Immature natural killer cell (primary cell): Measurements from ENCODE around the gene ALG3. TPM values are rescaled to one million over a fixed set of nuclear protein-coding genes. Genes with fewer than 3 reads are reported as not detected.

Experiments used
- DNase-seq, 3 donors: peaks; one replicate each; pipeline ENCODE4 v3.0.0; 2022; ENCODE audit warnings: mixed read lengths in 1 of 3
- H3K27ac Mint-ChIP-seq, 6 donors: one replicate each; pipeline ENCODE4 v1.8.0; 2020; ENCODE audit warnings: mixed read lengths in 6 of 6, mild to moderate bottlenecking in 5 of 6, inconsistent platforms in 4 of 6, moderate library complexity in 3 of 6
- H3K27me3 Mint-ChIP-seq, 3 donors: one replicate each; pipeline ENCODE4 v1.8.0; 2020 to 2021; ENCODE audit warnings: low read depth in 3 of 3, mild to moderate bottlenecking in 3 of 3, mixed read lengths in 3 of 3, moderate library complexity in 3 of 3, inconsistent platforms in 1 of 3
- H3K36me3 Mint-ChIP-seq, 3 donors: one replicate each; pipeline ENCODE4 v1.8.0; 2020; ENCODE audit warnings: mixed read lengths in 3 of 3, inconsistent platforms in 2 of 3, mild to moderate bottlenecking in 2 of 3
- H3K4me1 Mint-ChIP-seq, 2 donors: one replicate each; pipeline ENCODE4 v1.8.0; 2020; ENCODE audit warnings: inconsistent platforms in 2 of 2, mild to moderate bottlenecking in 2 of 2, mixed read lengths in 2 of 2, moderate library complexity in 1 of 2
- H3K4me3 Mint-ChIP-seq, 5 donors: one replicate each; pipeline ENCODE4 v1.8.0; 2020; ENCODE audit warnings: mild to moderate bottlenecking in 5 of 5, mixed read lengths in 5 of 5, inconsistent platforms in 3 of 5, moderate library complexity in 3 of 5
- H3K9me3 Mint-ChIP-seq, 6 donors: one replicate each; pipeline ENCODE4 v1.8.0; 2020; ENCODE audit warnings: mild to moderate bottlenecking in 6 of 6, mixed read lengths in 6 of 6, inconsistent platforms in 4 of 6, moderate library complexity in 3 of 6
- polyA plus RNA-seq, 3 donors: library from polyadenylated mRNA; unstranded; fragments of 300-500 nt; fragmentation: Illumina TruSeq; gene quantifications; one replicate each; pipeline ENCODE4 v1.2.3, GENCODE V29; 2021

Gene ALG3
- polyA plus RNA-seq = 10 to 100 TPM; 35.7 to 62.5 (median 46.8) TPM

DNA sequence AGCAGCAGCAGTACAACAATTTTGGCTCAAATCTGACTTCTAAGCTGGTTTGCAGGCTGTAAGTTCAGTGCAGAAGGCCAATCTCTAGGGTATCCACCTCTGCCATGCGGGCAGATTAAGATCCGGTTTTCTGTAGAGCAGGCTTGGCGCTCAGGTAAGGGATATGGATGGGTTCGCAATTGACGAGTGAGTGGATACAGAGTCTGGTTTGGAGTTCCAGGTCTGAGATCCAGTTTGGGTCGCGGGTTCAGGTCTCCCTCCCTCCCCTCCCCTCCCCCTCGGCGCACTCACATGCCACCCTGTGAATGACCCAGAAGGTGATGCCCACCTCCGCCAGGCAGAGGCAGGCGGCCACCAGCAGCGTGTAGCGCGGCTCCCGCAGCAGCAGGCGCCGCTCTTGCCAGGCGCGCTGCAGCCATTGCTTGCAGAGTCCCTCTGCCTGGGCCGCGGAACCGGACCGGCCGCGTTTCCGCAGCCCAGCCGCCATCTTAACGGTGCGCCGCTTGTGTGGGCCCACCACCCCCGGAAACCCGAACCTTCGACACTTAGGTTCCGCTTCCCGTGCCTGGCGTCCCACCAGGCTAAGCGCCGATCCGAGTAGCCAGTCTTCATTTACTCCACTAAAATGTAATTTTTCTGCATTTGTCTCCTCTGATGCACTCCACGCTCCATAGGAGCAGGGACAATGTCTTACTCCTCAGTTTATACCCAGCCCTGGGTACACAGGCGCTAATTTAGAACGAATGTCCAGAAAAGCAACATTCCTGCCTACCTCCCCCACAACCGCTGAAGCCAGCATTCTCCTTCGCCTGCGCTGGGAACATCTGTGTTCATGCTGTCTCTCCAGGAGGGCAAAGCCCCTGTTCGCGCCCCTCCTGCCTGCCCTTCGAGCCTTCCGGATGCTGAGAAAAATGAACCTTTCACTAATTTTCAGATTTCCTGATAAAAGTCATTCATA is at the start of gene ALG3:
ALG3 (minus strand) TSS at position 509 of the 958 bp plus-strand sequence; CDS start at position 487, 22 bp downstream.
- H3K27me3 Mint-ChIP-seq = peaks cover 12 to 14% (median 12%) of the 10 kb centered on the region in 3 donors
- H3K9me3 Mint-ChIP-seq = peaks cover 0 to 1% (median 0%) of the 10 kb centered on the region in 6 donors
- H3K4me1 Mint-ChIP-seq = peaks cover 17 to 22% of the 10 kb centered on the region in 2 donors
- peak within 1 kb of the TSS; percentile 88 to 97 (median 94) for H3K27ac Mint-ChIP-seq
- peaks cover 3 to 13% (median 5%) of the 10 kb centered on the region in 3 donors for H3K36me3 Mint-ChIP-seq
- H3K4me3 Mint-ChIP-seq = peak within 1 kb of the TSS; percentile 90 to 98 (median 96)
- DNase-seq = peak; percentile 83 to 85 (median 85)

DNA sequence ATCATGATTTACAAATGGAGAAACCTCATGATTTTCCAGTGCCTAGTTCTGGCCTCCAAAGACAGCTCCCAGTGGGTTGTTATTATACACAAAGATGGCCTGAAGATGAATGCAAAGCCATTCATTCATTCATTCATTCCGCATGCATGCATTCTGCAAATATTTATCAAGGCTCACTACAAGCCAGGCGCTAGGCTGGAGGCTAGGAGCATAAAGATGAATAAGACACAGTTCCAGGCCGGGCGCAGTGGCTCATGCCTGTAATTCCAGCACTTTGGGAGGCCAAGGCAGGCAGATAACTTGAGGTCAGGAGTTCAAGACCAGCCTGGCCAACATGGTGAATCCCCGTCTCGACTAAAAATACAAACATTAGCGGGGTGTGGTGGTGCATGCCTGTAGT is 47.9 kb upstream of the ALG3 start:
- Mint-ChIP-seq H3K27me3 (peaks cover 0 to 6% (median 2%) of the 10 kb centered on the region in 3 donors), H3K4me3 (peak overlapping the region in 4 of 5 donors; percentile 29 to 92 (median 50)), H3K36me3 (peaks cover 0 to 9% (median under 1%) of the 10 kb centered on the region in 3 donors), H3K9me3 (no peaks in the 10 kb centered on the region), H3K4me1 (peaks cover 22 to 29% of the 10 kb centered on the region in 2 donors), H3K27ac (no peak overlapping the region)
- DNase-seq = no peak

DNA sequence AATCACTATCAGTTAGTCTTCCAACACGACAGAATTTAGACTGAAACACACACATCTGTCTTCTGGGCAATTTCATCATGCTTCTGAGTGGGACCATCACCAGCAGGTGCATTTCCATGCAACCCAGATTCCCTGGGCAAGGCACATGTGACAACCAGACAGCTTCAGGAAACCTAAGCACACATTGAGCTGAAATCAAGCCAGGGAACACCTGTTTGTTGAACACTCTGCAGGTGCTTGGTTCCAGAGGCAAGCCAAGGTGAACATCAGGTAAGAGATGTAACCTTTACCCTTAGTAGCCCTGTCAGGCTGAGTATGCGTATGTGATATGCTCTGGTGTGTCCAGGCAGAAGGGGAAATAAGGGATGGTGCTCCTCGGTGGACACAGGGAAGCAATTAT is 47.0 kb upstream of the ALG3 start:
- no peak for DNase-seq
- H3K4me1 Mint-ChIP-seq = peaks cover 21 to 23% of the 10 kb centered on the region in 2 donors
- H3K9me3 Mint-ChIP-seq = no peaks in the 10 kb centered on the region
- peaks cover 2 to 8% (median 2%) of the 10 kb centered on the region in 3 donors for H3K27me3 Mint-ChIP-seq
- peaks cover 0 to 4% (median 0%) of the 10 kb centered on the region in 3 donors for H3K36me3 Mint-ChIP-seq
- H3K4me3 Mint-ChIP-seq = no peak overlapping the region
- peak overlapping the region in 1 of 6 donors; percentile 22 for H3K27ac Mint-ChIP-seq

DNA sequence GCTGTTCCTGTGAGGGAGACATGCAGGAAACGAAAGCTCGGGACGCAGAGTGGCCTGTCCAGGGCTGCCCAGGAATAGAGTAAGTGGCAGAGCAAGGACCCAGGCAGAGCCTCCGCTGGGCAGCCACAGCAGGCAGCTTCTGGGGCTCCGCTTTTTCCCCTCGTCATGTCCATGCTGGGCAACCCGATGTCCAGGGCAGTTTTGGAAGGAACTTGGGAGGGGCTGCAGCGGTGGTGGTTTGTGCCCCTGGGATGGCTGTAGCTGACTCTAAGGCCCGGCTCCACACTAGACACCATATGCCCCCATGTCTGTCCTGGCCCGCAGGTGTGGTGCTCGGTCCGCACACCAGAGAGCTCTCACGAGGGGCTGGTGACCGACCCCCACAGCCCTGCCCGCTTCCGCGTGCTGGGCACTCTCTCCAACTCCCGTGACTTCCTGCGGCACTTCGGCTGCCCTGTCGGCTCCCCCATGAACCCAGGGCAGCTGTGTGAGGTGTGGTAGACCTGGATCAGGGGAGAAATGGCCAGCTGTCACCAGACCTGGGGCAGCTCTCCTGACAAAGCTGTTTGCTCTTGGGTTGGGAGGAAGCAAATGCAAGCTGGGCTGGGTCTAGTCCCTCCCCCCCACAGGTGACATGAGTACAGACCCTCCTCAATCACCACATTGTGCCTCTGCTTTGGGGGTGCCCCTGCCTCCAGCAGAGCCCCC is 43.1 kb upstream of the ALG3 start:
- Mint-ChIP-seq H3K4me3 (no peak overlapping the region), H3K27me3 (peaks cover 2 to 4% (median 4%) of the 10 kb centered on the region in 3 donors), H3K27ac (no peak overlapping the region), H3K36me3 (no peaks in the 10 kb centered on the region), H3K4me1 (no peaks in the 10 kb centered on the region), H3K9me3 (no peaks in the 10 kb centered on the region)
- no peak for DNase-seq

DNA sequence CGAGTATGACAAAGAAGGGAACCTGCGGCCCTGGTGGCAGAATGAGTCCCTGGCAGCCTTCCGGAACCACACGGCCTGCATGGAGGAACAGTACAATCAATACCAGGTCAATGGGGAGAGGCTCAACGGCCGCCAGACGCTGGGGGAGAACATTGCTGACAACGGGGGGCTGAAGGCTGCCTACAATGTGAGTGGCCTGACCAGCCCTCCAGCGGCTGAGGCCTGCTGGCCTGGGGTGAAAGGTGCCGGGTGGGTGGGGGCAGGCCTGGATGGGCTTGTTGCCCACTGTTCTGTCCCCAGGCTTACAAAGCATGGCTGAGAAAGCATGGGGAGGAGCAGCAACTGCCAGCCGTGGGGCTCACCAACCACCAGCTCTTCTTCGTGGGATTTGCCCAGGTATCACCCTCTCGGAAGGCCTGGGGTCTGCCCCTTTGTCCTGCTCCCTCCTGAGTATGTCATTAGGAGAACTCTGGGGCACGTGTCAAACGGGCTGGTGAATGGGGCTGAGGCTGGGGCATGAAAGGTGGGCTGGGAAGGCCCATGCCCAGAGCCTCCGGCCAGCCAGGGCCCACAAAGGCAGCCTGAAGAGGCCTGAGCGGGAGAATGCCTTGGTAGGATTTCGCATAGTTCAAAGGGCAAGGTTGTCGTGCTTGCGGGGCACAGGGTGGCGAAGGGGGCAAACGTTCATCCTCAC is 42.4 kb upstream of the ALG3 start:
- Mint-ChIP-seq H3K9me3 (no peaks in the 10 kb centered on the region), H3K36me3 (no peaks in the 10 kb centered on the region), H3K4me3 (no peak overlapping the region), H3K27ac (no peak overlapping the region), H3K27me3 (peaks cover 2 to 4% (median 4%) of the 10 kb centered on the region in 3 donors), H3K4me1 (no peaks in the 10 kb centered on the region)
- DNase-seq = no peak

DNA sequence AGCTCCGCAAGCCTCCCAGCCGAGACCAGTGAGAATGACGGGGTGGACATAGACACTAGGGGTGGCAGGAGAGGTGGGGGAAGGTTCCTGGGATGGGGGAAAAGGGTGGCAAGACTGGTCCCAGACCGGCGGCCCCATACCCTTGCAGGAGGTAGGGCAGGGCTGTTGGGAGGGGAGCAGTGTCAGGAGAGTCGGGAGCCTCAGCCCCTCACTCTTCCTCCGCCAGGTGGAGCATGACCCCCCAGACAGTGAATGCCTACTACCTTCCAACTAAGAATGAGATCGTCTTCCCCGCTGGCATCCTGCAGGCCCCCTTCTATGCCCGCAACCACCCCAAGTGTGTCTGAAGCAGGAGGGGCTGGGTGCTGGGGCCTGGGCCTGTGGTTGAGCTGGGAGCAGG is 41.6 kb upstream of the ALG3 start:
- H3K4me3 Mint-ChIP-seq = no peak overlapping the region
- H3K27me3 Mint-ChIP-seq = peaks cover 4 to 6% (median 5%) of the 10 kb centered on the region in 3 donors
- no peaks in the 10 kb centered on the region for H3K9me3 Mint-ChIP-seq
- no peak overlapping the region for H3K27ac Mint-ChIP-seq
- no peaks in the 10 kb centered on the region for H3K4me1 Mint-ChIP-seq
- no peak for DNase-seq
- H3K36me3 Mint-ChIP-seq = no peaks in the 10 kb centered on the region

DNA sequence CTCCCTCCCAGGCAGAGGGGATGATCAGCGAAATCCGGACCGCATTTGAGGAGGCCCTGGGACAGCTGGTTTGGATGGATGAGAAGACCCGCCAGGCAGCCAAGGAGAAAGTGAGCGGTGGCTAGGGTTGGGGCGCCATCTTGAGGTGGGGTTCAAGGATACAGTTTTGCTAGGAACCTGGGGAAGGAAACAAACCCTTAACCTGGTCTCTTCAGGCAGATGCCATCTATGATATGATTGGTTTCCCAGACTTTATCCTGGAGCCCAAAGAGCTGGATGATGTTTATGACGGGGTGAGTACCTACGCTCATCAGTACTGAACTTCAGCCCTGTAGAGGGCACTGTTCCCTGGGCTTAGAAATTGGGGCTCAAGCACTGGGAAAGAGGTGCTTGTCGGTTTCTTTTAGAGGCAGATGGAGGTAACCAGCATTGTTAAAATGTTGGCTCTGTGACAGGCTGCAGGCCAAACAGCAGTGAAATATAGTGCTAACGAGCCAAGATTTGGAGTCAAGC is 40.7 kb upstream of the ALG3 start:
- peak; percentile 24 to 33 (median 28) for DNase-seq

DNA sequence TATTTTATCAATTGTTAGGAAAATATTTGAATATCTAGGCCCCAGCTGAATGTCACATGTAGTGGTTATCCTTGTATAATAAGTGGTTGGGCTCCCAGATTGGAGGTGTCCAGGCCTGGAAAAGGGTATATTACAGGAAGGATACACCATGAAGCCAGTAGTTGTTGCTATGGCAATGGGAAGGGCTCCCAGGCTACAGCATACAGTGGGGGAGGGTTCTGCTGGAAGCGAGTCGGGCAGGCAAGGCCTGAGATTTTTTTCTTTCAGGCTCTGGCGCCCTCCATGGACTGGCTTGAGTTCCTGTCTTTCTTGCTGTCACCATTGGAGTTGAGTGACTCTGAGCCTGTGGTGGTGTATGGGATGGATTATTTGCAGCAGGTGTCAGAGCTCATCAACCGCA is 35.9 kb upstream of the ALG3 start:
- no peak overlapping the region for H3K4me3 Mint-ChIP-seq
- no peak overlapping the region for H3K27ac Mint-ChIP-seq
- DNase-seq = peak in 1 of 3 donors; percentile 4
- H3K4me1 Mint-ChIP-seq = no peaks in the 10 kb centered on the region
- no peaks in the 10 kb centered on the region for H3K36me3 Mint-ChIP-seq
- peaks cover 5 to 6% (median 6%) of the 10 kb centered on the region in 3 donors for H3K27me3 Mint-ChIP-seq
- peaks cover 0 to 2% (median 0%) of the 10 kb centered on the region in 6 donors for H3K9me3 Mint-ChIP-seq

More for the DNA sequence above, 40.7 kb upstream of the ALG3 start:
- Mint-ChIP-seq H3K27me3 (peaks cover 4 to 6% (median 5%) of the 10 kb centered on the region in 3 donors), H3K4me3 (no peak overlapping the region), H3K4me1 (no peaks in the 10 kb centered on the region), H3K9me3 (no peaks in the 10 kb centered on the region), H3K36me3 (no peaks in the 10 kb centered on the region), H3K27ac (no peak overlapping the region)

DNA sequence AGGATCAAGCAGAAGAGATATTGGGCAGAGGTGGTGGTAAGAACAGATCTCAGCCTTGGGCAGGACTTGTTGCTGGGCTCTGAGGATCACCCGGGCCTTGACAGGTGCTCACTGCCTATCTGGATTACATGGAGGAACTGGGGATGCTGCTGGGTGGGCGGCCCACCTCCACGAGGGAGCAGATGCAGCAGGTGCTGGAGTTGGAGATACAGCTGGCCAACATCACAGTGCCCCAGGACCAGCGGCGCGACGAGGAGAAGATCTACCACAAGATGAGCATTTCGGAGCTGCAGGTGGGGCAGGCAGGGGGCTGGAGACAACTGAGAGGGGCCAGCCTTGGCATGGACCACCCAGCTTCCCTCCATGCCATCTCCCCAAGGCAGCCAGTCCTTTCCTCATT is 34.9 kb upstream of the ALG3 start:
- no peak overlapping the region for H3K27ac Mint-ChIP-seq
- peaks cover 0 to 2% (median 0%) of the 10 kb centered on the region in 6 donors for H3K9me3 Mint-ChIP-seq
- H3K4me1 Mint-ChIP-seq = no peaks in the 10 kb centered on the region
- H3K36me3 Mint-ChIP-seq = no peaks in the 10 kb centered on the region
- no peak overlapping the region for H3K4me3 Mint-ChIP-seq
- H3K27me3 Mint-ChIP-seq = peaks cover 4 to 7% (median 6%) of the 10 kb centered on the region in 3 donors
- DNase-seq = no peak

DNA sequence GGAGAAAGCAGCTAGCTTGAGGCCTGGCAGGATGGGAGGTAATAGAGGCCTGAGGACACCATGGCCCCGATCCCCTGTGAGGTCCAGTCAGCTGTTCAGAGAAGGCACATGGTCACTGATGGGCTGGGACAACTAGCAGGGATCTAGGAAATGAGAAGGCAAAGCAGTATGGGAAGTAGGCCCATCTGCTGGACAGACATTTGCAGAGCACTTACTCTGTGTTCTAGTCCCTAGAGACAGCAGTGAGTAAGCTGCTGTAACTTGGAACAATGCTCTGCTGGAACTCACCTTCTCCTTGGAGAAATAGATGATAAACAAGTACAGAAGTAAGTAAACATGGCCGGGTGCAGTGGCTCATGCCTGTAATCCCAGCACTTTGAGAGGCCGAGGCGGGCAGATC is 34.2 kb upstream of the ALG3 start:
- Mint-ChIP-seq H3K27ac (peak overlapping the region in 1 of 6 donors; percentile 66), H3K36me3 (no peaks in the 10 kb centered on the region), H3K4me3 (no peak overlapping the region), H3K27me3 (peaks cover 3 to 9% (median 7%) of the 10 kb centered on the region in 3 donors), H3K4me1 (no peaks in the 10 kb centered on the region), H3K9me3 (peaks cover 0 to 2% (median 0%) of the 10 kb centered on the region in 6 donors)
- DNase-seq = no peak

DNA sequence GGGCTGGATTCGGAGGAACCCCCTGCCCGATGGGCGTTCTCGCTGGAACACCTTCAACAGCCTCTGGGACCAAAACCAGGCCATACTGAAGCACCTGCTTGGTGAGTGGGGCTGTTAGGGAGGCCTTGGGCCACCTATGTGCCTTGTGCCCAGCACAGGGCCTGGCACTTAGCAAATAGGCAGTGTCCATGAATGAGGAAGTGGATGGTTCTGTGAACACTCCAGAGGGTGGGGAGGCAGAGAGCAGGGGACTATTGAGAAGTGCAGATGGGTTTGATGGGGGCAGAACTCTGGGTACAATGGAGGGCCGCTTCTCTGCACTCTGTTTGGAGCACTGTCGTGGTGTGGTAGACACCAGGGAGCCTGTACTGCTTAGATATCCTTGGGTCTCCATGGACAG is 28.6 kb upstream of the ALG3 start:
- H3K27ac Mint-ChIP-seq = no peak overlapping the region
- no peaks in the 10 kb centered on the region for H3K4me1 Mint-ChIP-seq
- peaks cover 0 to 2% (median 0%) of the 10 kb centered on the region in 6 donors for H3K9me3 Mint-ChIP-seq
- peaks cover 13 to 28% (median 20%) of the 10 kb centered on the region in 3 donors for H3K27me3 Mint-ChIP-seq
- DNase-seq = no peak
- H3K4me3 Mint-ChIP-seq = no peak overlapping the region
- H3K36me3 Mint-ChIP-seq = no peaks in the 10 kb centered on the region

DNA sequence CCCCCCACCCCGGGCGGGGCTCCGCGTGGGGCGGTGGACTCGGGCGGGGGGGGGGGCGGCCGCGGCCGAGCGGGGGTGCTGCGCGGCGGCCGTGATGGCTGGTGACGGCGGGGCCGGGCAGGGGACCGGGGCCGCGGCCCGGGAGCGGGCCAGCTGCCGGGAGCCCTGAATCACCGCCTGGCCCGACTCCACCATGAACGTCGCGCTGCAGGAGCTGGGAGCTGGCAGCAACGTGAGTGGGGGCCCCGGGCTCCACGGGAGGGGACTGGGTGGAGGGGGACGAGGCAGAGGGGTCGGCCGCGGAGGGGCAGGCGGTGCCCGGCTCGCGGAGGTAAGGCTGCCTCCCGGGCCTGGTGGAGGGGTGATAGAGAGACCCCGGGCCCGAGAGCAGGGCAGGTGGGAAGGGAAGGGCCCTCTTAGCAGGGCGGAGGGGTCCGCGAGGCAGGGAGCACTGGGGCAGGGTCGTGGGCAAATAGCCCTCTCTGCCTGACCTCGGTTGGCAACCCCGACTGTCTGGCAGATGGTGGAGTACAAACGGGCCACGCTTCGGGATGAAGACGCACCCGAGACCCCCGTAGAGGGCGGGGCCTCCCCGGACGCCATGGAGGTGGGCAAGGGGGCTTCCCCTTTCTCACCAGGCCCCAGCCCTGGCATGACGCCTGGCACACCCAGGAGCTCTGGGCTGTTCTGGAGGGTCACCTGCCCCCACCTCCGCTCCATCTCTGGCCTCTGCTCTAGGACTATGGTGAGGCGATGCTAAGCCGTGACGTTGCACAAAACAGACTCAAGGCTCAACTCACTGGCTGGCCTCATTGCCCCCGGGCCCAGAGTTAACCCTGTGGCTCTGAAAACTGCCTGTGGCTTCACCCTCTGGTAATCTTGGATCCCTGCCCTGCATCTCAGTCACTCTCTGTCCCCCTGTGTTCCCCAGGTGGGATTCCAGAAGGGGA is 27.5 kb upstream of the ALG3 start, which contains the start of gene ECE2:
ECE2 (plus strand) TSS at position 62 of the 950 bp plus-strand sequence; CDS start at position 194, 132 bp downstream.
- Mint-ChIP-seq H3K36me3 (no peaks in the 10 kb centered on the region), H3K4me3 (peak within 1 kb of the TSS in 1 of 5 donors; percentile 18), H3K27ac (no peak within 1 kb of the TSS), H3K27me3 (peaks cover 19 to 26% (median 23%) of the 10 kb centered on the region in 3 donors), H3K4me1 (no peaks in the 10 kb centered on the region), H3K9me3 (no peaks in the 10 kb centered on the region)
- no peak for DNase-seq
